Measurements from ENCODE around the gene ANKS3.

- no peak for TF ChIP-seq CTCF (conservative IDR thresholded peaks at IDR 0.05)
- TF ChIP-seq ZFX (IDR thresholded peaks at IDR 0.05) = no peak
Measured at GRCh38 chr16:4678596-4678995, 55.5 kb downstream of the ANKS3 start.

Measured in C4-2B (cell line).